ENCODE results near the gene ITGA7. TPM values are rescaled to one million over a fixed set of nuclear protein-coding genes. Genes with fewer than 3 reads are reported as not detected.

Gene ITGA7
- polyA plus RNA-seq, 1 experiment, result 11.6 TPM

DNA sequence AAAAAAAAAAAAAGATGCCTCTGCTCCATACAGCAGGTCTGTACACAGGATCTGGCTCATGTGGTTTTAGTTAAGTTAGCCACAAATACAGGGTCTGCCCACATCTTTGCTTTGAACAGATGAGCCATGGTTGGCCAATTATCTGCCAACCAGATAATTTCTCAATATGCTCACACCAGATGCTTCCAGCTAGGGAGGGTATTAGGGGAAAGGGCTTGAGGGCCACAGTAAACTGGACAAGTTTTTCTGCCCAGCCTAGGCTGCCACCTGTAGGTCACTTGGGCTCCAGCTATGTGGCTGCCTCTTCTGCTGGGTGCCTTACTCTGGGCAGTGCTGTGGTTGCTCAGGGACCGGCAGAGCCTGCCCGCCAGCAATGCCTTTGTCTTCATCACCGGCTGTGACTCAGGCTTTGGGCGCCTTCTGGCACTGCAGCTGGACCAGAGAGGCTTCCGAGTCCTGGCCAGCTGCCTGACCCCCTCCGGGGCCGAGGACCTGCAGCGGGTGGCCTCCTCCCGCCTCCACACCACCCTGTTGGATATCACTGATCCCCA lies 13.3 kb upstream of the ITGA7 start:
- no peaks in the 10 kb centered on the region for H3K27me3 ChIP-seq (ENCODE audit: control insufficient read depth, insufficient read depth, low read length)
- CTCF ChIA-PET, result interaction anchor here (1.0 to 4.5 kb wide), 11 partner anchors 9 to 218 kb away, joined by 3 to 26 read pairs (median 4); partner anchors contain the start of genes CD63 and ITGA7
- TF ChIP-seq, protein P1, sequence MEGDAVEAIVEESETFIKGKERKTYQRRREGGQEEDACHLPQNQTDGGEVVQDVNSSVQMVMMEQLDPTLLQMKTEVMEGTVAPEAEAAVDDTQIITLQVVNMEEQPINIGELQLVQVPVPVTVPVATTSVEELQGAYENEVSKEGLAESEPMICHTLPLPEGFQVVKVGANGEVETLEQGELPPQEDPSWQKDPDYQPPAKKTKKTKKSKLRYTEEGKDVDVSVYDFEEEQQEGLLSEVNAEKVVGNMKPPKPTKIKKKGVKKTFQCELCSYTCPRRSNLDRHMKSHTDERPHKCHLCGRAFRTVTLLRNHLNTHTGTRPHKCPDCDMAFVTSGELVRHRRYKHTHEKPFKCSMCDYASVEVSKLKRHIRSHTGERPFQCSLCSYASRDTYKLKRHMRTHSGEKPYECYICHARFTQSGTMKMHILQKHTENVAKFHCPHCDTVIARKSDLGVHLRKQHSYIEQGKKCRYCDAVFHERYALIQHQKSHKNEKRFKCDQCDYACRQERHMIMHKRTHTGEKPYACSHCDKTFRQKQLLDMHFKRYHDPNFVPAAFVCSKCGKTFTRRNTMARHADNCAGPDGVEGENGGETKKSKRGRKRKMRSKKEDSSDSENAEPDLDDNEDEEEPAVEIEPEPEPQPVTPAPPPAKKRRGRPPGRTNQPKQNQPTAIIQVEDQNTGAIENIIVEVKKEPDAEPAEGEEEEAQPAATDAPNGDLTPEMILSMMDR (IDR thresholded peaks at IDR 0.05; ENCODE audit: insufficient read depth, low read depth, low read length), result peak; percentile 69
- POLR2A ChIA-PET, result interaction anchor here (0.8 kb wide), 1 partner anchor 26 kb away, joined by 12 read pairs; no protein-coding TSS in a partner anchor
- DNase-seq (ENCODE audit: low read depth), result no peak
- H3K4me3 ChIP-seq (ENCODE audit: low read depth, low read length), result no peak overlapping the region
- H3K36me3 ChIP-seq (ENCODE audit: control insufficient read depth, insufficient read depth, low read length), result peaks cover 20% of the 10 kb centered on the region

DNA sequence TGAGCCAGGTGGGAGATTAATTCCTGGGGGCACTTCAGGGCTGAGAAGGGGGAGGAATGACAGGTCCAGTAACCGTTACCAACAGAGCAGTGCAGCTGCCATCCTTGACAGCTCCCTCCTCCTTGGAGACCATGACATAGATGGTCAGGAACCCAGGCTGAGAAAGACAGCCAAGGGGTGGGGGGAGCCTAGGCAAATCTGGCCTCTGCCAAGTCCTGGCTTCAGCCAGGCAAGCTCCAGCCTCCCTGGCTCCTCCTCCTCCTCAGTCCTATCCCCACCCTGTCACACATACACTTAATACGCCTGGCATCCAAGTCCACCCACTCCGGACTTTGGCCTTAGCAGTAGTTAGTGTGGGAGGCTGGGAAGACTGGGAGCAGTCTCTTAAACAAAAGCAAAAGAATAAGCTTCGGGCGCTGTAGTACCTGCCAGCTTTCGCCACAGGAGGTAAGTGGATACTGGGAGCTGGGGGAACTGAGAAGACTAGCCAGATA lies 12.4 kb upstream of the ITGA7 start, which contains the start of gene RDH5:
Gene RDH5, plus strand, starts transcription at position 323 of the 494 bp plus-strand sequence. CDS start 792 bp downstream, outside the sequence.
- no peak for DNase-seq (ENCODE audit: low read depth)
- CTCF ChIA-PET, result interaction anchor here (0.7 to 4.5 kb wide), 10 partner anchors 8 to 219 kb away, joined by 3 to 26 read pairs (median 6); partner anchors contain the start of gene CD63
- TF ChIP-seq, protein P1 (IDR thresholded peaks at IDR 0.05; ENCODE audit: insufficient read depth, low read depth, low read length), result no peak
- no peak within 1 kb of the TSS for H3K4me3 ChIP-seq (ENCODE audit: low read depth, low read length)
- POLR2A ChIA-PET, result interaction anchor here (0.6 to 0.7 kb wide), 2 partner anchors 9 to 85 kb away, joined by 3 to 5 read pairs; partner anchors contain the start of gene CD63
- H3K27me3 ChIP-seq (ENCODE audit: control insufficient read depth, insufficient read depth, low read length), result no peaks in the 10 kb centered on the region
- H3K36me3 ChIP-seq (ENCODE audit: control insufficient read depth, insufficient read depth, low read length), result peaks cover 15% of the 10 kb centered on the region

DNA sequence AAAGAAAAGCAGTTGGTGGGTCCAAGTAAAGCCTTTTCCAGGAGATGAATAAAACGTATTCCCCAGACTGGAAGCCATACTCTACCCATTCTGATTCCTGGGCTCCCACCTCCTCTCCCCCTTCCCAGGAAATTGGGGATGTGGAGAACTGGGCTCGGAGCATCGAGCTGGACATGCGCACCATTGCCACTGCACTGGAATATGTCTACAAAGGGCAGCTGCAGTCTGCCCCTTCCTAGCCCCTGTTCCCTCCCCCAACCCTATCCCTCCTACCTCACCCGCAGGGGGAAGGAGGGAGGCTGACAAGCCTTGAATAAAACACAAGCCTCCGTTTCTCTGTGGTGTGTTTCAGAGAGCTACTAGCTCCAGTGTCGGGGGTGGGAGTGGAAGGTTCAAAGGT lies 11.7 kb upstream of the ITGA7 start:
- POLR2A ChIA-PET, result interaction anchor here (0.7 kb wide), 1 partner anchor 9 kb away, joined by 3 read pairs; the partner anchor contains the start of gene CD63
- H3K36me3 ChIP-seq (ENCODE audit: control insufficient read depth, insufficient read depth, low read length), result peaks cover 10% of the 10 kb centered on the region
- TF ChIP-seq, protein P1 (IDR thresholded peaks at IDR 0.05; ENCODE audit: insufficient read depth, low read depth, low read length), result no peak
- H3K4me3 ChIP-seq (ENCODE audit: low read depth, low read length), result no peak overlapping the region
- no peaks in the 10 kb centered on the region for H3K27me3 ChIP-seq (ENCODE audit: control insufficient read depth, insufficient read depth, low read length)
- no peak for DNase-seq (ENCODE audit: low read depth)
- CTCF ChIA-PET, result interaction anchor here (1.3 to 4.5 kb wide), 6 partner anchors 10 to 72 kb away, joined by 4 to 26 read pairs (median 18); partner anchors contain the start of gene CD63

DNA sequence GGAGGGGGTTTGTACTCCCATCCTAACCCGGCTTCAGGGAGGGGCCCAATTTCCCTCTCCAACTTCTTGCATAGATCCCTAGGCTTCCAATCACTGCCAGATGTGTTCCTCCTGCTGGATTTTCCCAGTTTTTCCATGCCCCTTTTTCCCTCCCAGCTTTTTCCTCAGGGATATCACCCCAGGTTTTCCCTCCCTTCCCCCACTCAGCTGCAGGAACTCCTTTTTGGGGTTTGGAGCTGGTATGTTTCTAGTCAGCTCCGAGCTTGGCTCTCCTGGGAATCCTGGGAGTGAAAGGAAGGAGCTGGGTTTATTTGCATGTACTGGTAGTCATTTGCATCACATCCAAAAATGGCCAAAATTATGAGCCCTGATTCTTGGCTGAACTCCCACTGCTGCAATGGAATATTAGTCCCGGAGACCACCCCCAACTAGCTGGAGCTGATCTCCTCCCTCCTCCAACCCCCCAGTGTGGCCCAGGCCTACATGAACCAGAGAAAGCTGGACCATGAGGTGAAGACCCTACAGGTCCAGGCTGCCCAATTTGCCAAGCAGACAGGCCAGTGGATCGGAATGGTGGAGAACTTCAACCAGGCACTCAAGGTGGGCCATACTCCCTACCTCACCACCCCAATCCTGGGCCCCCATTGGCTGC lies 11.0 kb upstream of the ITGA7 start:
- Histone ChIP-seq H3K4me3 (ENCODE audit: low read depth, low read length) (no peak overlapping the region), H3K27me3 (ENCODE audit: control insufficient read depth, insufficient read depth, low read length) (no peaks in the 10 kb centered on the region), H3K36me3 (ENCODE audit: control insufficient read depth, insufficient read depth, low read length) (peaks cover 6% of the 10 kb centered on the region; the same call in 1 of the 2 replicates)
- CTCF ChIA-PET, result interaction anchor here (1.3 to 4.5 kb wide), 5 partner anchors 13 to 72 kb away, joined by 4 to 24 read pairs (median 13); a partner anchor contains a TSS
- POLR2A ChIA-PET, result no interaction called here
- DNase-seq (ENCODE audit: low read depth), result no peak
- TF ChIP-seq, protein P1 (IDR thresholded peaks at IDR 0.05; ENCODE audit: insufficient read depth, low read depth, low read length), result no peak

DNA sequence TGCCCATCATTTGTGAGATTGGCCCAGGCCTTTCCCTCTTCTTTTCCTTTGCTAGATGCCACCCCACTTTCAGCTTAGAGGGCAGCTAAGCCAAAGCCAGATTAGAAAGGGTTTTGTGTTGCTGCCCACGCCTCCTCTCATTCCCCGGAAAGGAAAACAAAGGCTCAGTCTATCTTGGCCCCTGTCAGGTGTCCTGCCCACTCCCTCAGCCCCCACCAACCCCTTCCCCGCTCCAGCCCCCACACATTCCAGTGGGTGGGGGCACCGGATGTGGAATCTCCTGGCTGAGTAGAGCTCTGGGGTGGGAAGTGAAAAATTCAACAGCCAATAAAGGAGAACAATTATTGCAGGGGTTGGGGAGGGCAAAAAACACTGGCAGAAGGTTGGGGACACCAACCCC lies 10.3 kb upstream of the ITGA7 start:
- Histone ChIP-seq H3K4me3 (ENCODE audit: low read depth, low read length) (no peak overlapping the region), H3K27me3 (ENCODE audit: control insufficient read depth, insufficient read depth, low read length) (no peaks in the 10 kb centered on the region), H3K36me3 (ENCODE audit: control insufficient read depth, insufficient read depth, low read length) (peaks cover 2% of the 10 kb centered on the region; the same call in 1 of the 2 replicates)
- TF ChIP-seq, protein P1 (IDR thresholded peaks at IDR 0.05; ENCODE audit: insufficient read depth, low read depth, low read length), result no peak
- DNase-seq (ENCODE audit: low read depth), result no peak
- ChIA-PET CTCF (interaction anchor here (2.5 to 3.3 kb wide), 2 partner anchors 12 to 61 kb away, joined by 10 to 13 read pairs; no protein-coding TSS in a partner anchor), POLR2A (no interaction called here)
